Activated CD4-positive, alpha-beta T cell treated with anti-CD3 and anti-CD28 coated beads, Interleukin-2, amount 10 ng/mL, durations not matched to agents 24 days and 14 days (primary cell): ENCODE results near the gene ZRANB3. TPM values are rescaled to one million over a fixed set of nuclear protein-coding genes. Genes with fewer than 3 reads are reported as not detected.
"Not testable (repeated sequence)": the region's sequence is repeated elsewhere in the genome, so short reads cannot be mapped to it uniquely, and the experiment has no call there.

Source experiments
- DNase-seq: peaks from one replicate; pipeline ENCODE4 v3.0.0; 2022
- H3K27ac Mint-ChIP-seq: one replicate; pipeline ENCODE4 v1.8.0; 2022; ENCODE audit warnings: mild to moderate bottlenecking, mixed read lengths
- H3K27me3 Mint-ChIP-seq: one replicate; pipeline ENCODE4 v1.8.0; 2022; ENCODE audit warnings: mixed read lengths
- H3K36me3 Mint-ChIP-seq: one replicate; pipeline ENCODE4 v1.8.0; 2022; ENCODE audit warnings: low read depth, mild to moderate bottlenecking, mixed read lengths
- H3K4me1 Mint-ChIP-seq: one replicate; pipeline ENCODE4 v1.8.0; 2021; ENCODE audit warnings: mixed read lengths
- H3K4me3 Mint-ChIP-seq: one replicate; pipeline ENCODE4 v1.8.0; 2022; ENCODE audit warnings: mild to moderate bottlenecking, moderate library complexity, mixed read lengths
- H3K9me3 Mint-ChIP-seq: one replicate; pipeline ENCODE4 v1.8.0; 2021; ENCODE audit warnings: mixed read lengths
- intact Hi-C: fragments of 100-400 bp; cut with micrococcal nuclease; formaldehyde crosslinking; loops from one replicate; pipeline ENCODE4 v1.15.1; 2023
- total RNA-seq: library from RNA; stranded (reverse); gene quantifications from 2 replicates; pipeline ENCODE4 v1.2.3, GENCODE V29; 2022

The ZRANB3 gene
- total RNA-seq, 1 donor from 2014 or later: 6.8 TPM

DNA sequence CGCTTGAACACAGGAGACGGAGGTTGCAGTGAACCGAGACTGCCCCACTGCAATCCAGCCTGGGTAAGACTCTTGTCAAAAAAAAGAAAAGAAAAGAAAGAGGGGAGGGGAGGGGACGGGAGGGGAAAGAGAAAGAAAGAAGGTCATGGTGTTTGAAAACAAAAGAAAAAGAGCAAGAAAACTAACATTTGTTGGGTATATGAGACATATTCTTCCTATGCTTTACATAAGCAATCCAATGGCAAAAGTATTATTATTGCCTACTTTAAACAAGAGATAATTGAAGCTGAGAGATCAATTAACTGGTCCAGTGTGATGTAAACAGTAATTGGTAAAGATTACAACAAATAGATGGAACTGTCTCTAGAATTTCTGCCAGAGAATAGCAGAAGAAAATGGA lies 157.3 kb downstream of the ZRANB3 start:
- H3K36me3 Mint-ChIP-seq: no peaks in the 10 kb centered on the region
- no peak for DNase-seq
- H3K27me3 Mint-ChIP-seq: no peaks in the 10 kb centered on the region
- no peaks in the 10 kb centered on the region for H3K4me1 Mint-ChIP-seq
- no peak overlapping the region for H3K27ac Mint-ChIP-seq
- H3K9me3 Mint-ChIP-seq: no peaks in the 10 kb centered on the region
- no peak overlapping the region for H3K4me3 Mint-ChIP-seq
- intact Hi-C loops: no loop called here

DNA sequence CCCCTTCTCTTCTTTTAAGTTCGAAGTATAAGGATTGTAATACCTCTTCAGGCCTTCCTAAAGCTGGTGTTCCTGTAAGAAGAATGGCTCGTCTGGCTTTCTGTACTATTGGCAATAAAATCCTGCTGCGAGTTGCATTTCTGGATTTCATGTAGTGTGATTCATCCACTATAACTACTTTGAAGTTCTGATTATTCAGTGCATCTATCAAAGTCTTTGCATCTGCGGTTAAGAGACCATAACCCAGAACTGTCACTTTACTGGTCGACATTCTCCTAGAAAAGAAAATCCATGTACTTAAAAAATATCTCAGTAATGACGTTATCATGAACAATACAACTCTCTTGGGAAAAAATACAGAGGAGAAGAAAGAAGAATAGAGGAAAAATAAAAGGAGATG lies 181.1 kb downstream of the ZRANB3 start:
- Mint-ChIP-seq H3K4me1 (no peaks in the 10 kb centered on the region), H3K36me3 (peaks cover 4% of the 10 kb centered on the region), H3K9me3 (peaks cover 12% of the 10 kb centered on the region), H3K27ac (no peak overlapping the region), H3K27me3 (no peaks in the 10 kb centered on the region), H3K4me3 (no peak overlapping the region)
- no peak for DNase-seq
- intact Hi-C loops: no loop called here

DNA sequence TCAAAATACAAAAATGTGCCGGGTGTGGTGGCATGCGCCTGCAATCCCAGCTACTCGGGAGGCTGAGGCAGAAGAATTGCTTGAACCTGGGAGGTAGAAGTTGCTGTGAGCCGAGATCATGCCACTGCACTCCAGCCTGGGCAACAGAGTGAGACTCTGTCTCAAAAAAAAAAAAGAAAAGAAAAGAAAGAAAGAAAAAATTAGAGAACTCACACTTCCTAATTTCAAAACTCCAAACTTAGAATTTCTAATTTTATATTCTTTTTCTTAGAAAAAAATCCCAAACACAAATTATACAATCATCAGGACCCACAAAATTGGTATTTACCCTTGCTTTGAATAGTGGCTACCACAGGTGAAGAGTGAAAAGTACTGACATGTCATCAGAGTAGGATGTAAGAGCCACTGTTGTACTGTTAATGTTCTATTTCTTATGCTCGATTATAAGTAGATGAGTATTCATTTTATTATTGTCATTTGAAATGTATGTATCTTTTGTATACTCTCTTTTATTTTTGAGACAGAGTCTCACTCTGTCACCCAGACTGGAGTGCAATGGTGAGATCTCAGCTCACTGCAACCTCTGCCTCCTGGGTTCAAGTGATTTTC lies 182.8 kb downstream of the ZRANB3 start:
- H3K27ac Mint-ChIP-seq, H3K4me3 Mint-ChIP-seq, intact Hi-C loops, H3K36me3 Mint-ChIP-seq, H3K27me3 Mint-ChIP-seq, H3K4me1 Mint-ChIP-seq, DNase-seq: not testable (repeated sequence)
- peaks cover 12% of the 10 kb centered on the region for H3K9me3 Mint-ChIP-seq

DNA sequence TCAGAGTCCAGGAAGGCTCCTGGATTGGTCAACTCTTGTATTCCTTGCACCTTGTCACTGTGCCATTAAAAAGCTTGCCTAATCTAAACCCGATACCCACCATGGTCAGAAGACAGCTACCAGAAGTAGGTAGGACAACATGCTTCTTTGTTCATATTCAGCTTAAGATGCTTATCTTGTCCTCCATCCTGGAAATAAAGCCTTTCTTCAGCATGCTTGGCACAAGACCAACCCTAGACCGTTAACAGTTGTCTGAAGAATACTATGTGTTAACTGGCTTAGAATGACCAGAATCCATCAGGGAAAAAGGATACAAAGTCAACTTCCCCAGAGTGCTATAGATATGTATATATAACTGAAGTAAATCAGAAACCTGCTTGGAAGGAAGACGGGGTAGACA lies 193.9 kb downstream of the ZRANB3 start:
- peaks cover 3% of the 10 kb centered on the region for H3K9me3 Mint-ChIP-seq
- no peak overlapping the region for H3K4me3 Mint-ChIP-seq
- no peaks in the 10 kb centered on the region for H3K36me3 Mint-ChIP-seq
- H3K27me3 Mint-ChIP-seq: no peaks in the 10 kb centered on the region
- H3K27ac Mint-ChIP-seq: no peak overlapping the region
- intact Hi-C loops: no loop called here
- H3K4me1 Mint-ChIP-seq: no peaks in the 10 kb centered on the region
- no peak for DNase-seq

DNA sequence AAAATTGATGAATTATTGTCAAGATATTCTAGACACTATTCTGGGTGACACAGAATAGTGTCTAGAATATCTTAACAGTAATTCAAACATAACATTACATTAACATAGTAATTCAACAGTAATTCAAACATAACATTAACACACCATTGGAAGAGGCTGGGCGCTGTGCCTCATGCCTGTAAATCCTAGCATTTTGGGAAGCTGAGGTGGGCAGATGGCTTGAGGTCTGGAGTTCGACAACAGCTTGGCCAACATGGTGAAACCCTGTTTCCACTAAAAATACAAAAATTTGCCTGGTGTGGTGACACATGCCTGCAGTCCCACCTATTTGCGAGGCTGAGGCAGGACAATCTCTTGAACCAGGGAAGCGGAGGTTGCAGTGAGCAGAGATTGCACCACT lies 195.8 kb downstream of the ZRANB3 start:
- no peaks in the 10 kb centered on the region for H3K4me1 Mint-ChIP-seq
- H3K9me3 Mint-ChIP-seq: peaks cover 9% of the 10 kb centered on the region
- no peak overlapping the region for H3K27ac Mint-ChIP-seq
- no peak overlapping the region for H3K4me3 Mint-ChIP-seq
- DNase-seq: no peak
- intact Hi-C loops: no loop called here
- no peaks in the 10 kb centered on the region for H3K27me3 Mint-ChIP-seq
- no peaks in the 10 kb centered on the region for H3K36me3 Mint-ChIP-seq

DNA sequence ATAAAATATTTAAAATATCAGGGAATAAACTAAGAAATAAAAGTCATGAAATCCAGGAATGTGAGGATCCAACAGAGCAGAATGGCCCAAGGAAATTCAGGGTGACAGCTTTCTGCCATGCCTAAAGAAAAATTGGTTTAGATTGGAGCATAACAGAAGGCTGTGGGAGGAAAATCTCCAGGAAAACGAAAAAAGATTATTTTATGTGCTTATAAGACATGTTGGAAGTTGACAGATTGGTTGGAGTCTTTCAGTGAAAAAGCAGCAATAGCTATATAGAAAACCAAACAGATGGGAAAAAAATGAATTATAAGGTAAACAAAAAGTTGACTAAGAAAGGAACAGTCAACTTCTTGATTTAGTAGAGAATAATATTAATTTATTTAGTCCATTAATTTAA lies 203.9 kb downstream of the ZRANB3 start:
- DNase-seq: no peak
- Mint-ChIP-seq H3K27ac (no peak overlapping the region), H3K36me3 (no peaks in the 10 kb centered on the region), H3K9me3 (peaks cover 28% of the 10 kb centered on the region), H3K27me3 (no peaks in the 10 kb centered on the region), H3K4me1 (no peaks in the 10 kb centered on the region), H3K4me3 (no peak overlapping the region)
- intact Hi-C loops: no loop called here

DNA sequence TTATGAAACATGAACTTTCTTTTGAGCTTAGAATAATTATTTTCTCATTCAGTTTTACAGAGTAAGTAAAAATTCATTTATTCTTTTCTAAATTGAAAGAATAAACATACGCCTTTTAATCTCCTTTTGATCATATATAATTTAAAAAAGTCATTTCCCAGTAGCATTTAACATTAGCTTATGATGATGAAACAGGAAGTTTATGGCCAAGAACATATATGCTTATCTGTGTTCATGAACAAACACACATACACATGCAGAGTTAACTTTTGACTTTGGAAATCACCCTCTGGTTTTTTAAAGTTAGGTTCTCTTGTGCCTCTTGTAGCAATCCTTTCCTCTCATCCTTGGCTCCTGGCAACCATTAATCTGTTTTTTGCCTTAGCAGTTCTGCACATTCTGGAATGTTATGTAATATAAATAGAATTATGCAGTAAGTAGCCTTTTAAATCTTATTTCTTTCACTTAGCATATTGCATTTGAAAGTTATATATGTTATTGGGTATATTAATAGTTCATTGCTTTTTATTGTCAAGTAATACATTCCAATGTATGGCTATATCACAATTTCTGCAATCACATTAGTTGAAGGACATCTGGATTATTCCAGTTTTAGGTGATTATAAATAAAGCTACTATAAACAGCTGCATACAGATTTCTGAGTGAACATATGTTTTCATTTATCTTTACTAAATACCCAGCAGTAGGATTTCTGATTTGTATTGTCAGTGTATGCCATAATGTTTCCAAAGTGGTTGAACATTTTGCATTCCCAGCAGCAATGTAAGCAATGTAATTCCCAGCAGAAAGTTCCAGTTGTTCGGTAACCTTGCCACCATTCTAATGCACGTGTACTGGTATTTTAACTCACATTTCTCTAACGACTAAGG lies 210.3 kb downstream of the ZRANB3 start:
- Mint-ChIP-seq H3K9me3 (peaks cover 3% of the 10 kb centered on the region), H3K36me3 (no peaks in the 10 kb centered on the region), H3K4me1 (no peaks in the 10 kb centered on the region), H3K4me3 (no peak overlapping the region), H3K27me3 (no peaks in the 10 kb centered on the region), H3K27ac (no peak overlapping the region)
- intact Hi-C loops: no loop called here
- DNase-seq: no peak

DNA sequence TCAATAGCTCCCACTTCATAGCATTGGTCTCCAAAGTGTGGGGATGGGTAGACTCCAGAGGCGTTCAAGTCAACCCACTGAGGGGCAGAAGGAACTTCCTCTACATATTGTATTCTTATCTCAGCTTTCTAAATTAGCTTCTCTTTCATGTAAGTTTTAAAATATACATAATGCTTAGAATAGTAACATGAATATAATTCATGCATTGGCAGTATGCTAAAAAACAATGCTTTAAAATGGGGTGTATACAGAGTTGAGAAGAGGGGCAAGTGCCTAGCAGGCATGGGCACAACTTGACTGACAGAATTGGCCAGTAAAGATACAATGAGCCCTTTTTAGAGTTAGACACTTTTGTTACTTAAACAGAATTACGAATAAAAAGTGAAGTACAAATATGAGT lies 212.2 kb downstream of the ZRANB3 start:
- Mint-ChIP-seq H3K27me3 (no peaks in the 10 kb centered on the region), H3K36me3 (no peaks in the 10 kb centered on the region), H3K4me1 (no peaks in the 10 kb centered on the region), H3K4me3 (no peak overlapping the region), H3K27ac (no peak overlapping the region), H3K9me3 (no peaks in the 10 kb centered on the region)
- DNase-seq: no peak
- intact Hi-C loops: no loop called here

DNA sequence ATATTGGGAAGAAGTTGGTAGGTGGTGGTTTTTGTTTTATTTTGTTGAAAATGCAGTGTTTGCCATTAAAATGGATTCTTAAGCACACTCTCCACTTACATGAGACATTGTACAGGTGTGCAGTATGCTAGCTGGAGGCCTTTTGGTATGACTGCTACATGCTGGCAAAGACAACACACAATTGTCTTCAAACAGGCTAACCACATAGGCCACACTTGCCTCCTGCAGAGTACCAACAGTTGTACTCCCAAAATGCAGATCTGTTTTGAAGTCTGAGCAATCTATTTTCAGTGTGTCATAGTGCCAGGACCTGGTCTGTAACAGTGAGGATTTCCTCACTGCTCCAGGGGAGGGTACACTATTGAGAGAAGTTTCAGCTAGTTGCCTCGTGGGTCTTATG lies 213.6 kb downstream of the ZRANB3 start:
- no peak overlapping the region for H3K27ac Mint-ChIP-seq
- no peak for DNase-seq
- no peaks in the 10 kb centered on the region for H3K27me3 Mint-ChIP-seq
- H3K4me1 Mint-ChIP-seq: no peaks in the 10 kb centered on the region
- no peaks in the 10 kb centered on the region for H3K9me3 Mint-ChIP-seq
- no peaks in the 10 kb centered on the region for H3K36me3 Mint-ChIP-seq
- intact Hi-C loops: no loop called here
- no peak overlapping the region for H3K4me3 Mint-ChIP-seq

DNA sequence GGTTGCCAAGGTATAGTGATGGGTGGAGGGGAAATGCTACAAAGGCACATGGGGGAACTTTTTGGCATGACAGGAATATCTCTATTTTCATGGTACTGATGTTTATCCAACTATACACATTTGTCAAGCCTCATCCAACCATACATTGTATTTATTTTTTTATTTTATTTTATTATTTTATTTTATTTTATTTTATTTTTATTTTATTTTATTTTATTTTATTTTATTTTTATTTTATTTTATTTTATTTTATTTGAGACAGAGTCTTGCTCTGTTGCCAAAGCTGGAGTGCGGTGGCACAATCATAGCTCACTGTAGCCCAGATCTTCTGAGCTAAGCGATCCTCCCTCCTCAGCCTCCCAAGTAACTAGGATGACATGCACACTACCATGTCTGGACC lies 219.1 kb downstream of the ZRANB3 start:
- no peak for DNase-seq
- H3K4me1 Mint-ChIP-seq: peaks cover 4% of the 10 kb centered on the region
- no peaks in the 10 kb centered on the region for H3K36me3 Mint-ChIP-seq
- intact Hi-C loops: no loop called here
- no peaks in the 10 kb centered on the region for H3K27me3 Mint-ChIP-seq
- no peak overlapping the region for H3K4me3 Mint-ChIP-seq
- no peak overlapping the region for H3K27ac Mint-ChIP-seq
- peaks cover 4% of the 10 kb centered on the region for H3K9me3 Mint-ChIP-seq

DNA sequence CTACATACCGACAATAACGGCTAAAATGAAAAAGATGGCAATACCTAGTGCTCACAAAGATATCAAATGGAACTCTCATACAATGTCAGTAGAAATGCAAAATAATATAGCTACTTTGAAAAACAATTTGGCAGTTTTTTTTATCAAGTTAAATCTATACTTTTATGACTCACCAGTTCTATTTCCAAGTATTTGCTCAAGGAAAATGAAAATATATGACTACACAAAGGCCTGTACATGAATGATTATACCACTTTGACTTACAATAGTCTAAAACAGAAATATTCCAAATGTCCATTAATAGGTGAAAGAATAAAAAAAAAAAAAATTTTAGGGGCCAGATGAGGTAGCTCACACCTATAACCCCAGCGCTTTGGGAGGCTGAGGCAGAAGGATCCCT lies 219.8 kb downstream of the ZRANB3 start:
- H3K4me3 Mint-ChIP-seq: no peak overlapping the region
- no peaks in the 10 kb centered on the region for H3K36me3 Mint-ChIP-seq
- intact Hi-C loops: no loop called here
- no peak for DNase-seq
- H3K9me3 Mint-ChIP-seq: peaks cover 4% of the 10 kb centered on the region
- no peak overlapping the region for H3K27ac Mint-ChIP-seq
- no peaks in the 10 kb centered on the region for H3K27me3 Mint-ChIP-seq
- peaks cover 4% of the 10 kb centered on the region for H3K4me1 Mint-ChIP-seq

DNA sequence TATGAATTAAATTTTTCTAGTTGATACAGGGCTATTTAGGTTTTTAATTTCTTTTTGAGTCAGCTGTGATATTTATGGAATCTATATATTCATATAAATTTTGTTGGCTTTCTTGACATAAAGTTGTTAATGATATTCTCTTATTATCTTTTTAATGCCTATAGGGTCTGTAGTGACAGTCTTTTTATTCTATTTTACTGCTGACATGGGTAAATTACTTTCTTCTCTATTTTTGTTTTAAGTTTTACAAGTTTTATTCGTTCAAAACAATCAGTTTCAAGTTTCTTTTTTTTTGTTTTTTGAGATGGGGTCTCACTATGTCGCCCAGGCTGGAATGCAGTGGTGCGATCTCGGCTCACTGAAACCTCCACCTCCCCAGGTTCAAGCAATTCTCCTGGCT lies 226.3 kb downstream of the ZRANB3 start:
- no peaks in the 10 kb centered on the region for H3K36me3 Mint-ChIP-seq
- H3K27me3 Mint-ChIP-seq: no peaks in the 10 kb centered on the region
- peaks cover 9% of the 10 kb centered on the region for H3K9me3 Mint-ChIP-seq
- peaks cover 2% of the 10 kb centered on the region for H3K4me1 Mint-ChIP-seq
- intact Hi-C loops: no loop called here
- no peak for DNase-seq
- no peak overlapping the region for H3K27ac Mint-ChIP-seq
- H3K4me3 Mint-ChIP-seq: no peak overlapping the region

DNA sequence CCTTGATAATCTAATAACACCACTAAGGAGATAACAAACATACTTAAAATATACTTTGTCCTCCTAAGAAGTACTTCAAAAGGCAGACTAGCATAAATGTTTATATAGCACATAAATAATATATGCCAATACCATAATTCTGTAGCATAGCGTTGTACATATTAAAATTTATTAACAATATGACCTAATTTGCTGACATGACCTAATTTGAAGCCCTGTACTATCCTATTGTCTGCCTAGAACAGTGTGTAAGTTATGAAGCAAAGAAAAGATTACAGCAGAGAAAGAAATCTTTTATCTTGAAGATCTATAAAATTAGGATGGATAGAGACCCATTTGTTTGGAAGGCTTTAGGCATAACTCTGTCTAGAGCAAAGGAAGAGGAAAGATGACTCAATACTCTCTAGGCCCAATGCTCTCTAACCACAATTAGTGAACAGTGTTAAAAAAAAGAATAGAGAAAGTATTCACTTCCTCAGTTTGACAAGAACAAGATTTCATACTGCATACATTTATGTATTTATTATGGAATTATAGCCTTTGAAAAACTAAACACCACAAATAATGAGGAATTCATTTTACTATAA lies 231.3 kb downstream of the ZRANB3 start:
- intact Hi-C loops: no loop called here
- Mint-ChIP-seq H3K27ac (no peak overlapping the region), H3K27me3 (no peaks in the 10 kb centered on the region), H3K9me3 (peaks cover 9% of the 10 kb centered on the region), H3K36me3 (no peaks in the 10 kb centered on the region), H3K4me1 (peaks cover 3% of the 10 kb centered on the region), H3K4me3 (no peak overlapping the region)
- no peak for DNase-seq

DNA sequence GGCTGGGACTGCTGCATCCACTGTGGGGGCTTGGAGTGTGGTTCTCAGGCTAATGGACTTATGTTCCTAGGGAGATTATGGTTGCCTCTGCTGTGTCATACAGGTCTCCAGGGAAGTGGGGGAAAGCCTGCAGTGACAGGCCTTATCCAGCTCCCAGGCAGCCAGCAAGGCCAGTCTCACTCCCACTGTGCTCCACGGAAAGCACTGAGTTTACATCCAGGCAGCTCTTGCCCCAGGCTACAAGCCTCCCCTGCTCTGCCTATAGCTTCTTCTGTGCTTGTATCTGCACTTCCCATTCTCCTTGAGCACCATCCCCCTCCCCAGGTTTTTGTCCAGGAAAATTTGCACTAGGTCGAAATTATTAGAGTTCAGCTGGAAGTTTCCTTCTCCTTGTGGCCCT lies 231.9 kb downstream of the ZRANB3 start:
- Mint-ChIP-seq H3K9me3 (peaks cover 12% of the 10 kb centered on the region), H3K27ac (no peak overlapping the region), H3K36me3 (no peaks in the 10 kb centered on the region), H3K27me3 (no peaks in the 10 kb centered on the region), H3K4me3 (no peak overlapping the region), H3K4me1 (peaks cover 3% of the 10 kb centered on the region)
- intact Hi-C loops: no loop called here
- no peak for DNase-seq
